Breast epithelium (tissue), 3 donors: Measurements from ENCODE around the gene ATPAF2.

Source experiments
- POLR2AphosphoS5 ChIP-seq, 3 donors: sonication (generic); formaldehyde crosslinking; IDR thresholded peaks; one replicate each; pipeline ENCODE4 v1.6.1; 2017; ENCODE audit warnings: antibody characterized with exemption in 3 of 3
- TF ChIP-seq, protein P1 (sequence below), 3 donors: fragments of 450-650 bp; IDR thresholded peaks; one replicate each; pipeline ENCODE4 v1.5.1; 2016 to 2017; ENCODE audit warnings: antibody characterized with exemption in 3 of 3, mild to moderate bottlenecking in 3 of 3, moderate library complexity in 3 of 3

DNA sequence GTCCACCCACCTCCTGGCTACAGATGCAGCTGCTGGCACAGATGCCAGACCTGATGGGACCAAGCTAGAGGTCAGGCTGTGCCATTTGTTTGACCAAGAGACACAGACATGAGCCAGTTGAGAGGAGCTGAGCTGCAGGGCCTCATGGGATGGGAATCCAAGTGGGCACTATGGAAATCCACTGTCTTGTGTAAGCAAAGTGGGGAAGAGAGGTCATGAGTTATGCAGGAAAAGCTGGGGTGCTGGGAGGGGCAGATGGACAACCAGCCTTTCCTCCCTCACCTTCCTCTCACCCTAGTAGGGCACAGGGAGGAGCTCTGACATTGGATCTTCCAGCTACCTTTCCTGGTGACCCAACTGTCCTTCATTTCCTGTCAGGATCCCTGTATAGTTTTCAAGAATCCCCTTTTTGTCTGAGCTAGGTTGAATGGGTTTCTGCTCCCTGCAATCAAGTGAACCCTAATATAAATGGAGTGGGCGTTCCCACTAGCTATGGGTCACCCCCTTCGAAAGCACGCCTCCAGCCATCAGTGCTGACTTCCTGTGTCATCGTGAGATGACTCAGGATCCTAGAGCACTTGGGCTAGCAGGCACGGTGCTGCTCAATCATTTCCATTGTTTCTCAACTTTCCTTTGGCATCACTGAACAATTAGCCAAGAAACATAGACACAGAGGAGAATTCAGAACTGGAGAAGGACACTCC is 13.6 kb downstream of the ATPAF2 start:
- TF ChIP-seq, protein P1, sequence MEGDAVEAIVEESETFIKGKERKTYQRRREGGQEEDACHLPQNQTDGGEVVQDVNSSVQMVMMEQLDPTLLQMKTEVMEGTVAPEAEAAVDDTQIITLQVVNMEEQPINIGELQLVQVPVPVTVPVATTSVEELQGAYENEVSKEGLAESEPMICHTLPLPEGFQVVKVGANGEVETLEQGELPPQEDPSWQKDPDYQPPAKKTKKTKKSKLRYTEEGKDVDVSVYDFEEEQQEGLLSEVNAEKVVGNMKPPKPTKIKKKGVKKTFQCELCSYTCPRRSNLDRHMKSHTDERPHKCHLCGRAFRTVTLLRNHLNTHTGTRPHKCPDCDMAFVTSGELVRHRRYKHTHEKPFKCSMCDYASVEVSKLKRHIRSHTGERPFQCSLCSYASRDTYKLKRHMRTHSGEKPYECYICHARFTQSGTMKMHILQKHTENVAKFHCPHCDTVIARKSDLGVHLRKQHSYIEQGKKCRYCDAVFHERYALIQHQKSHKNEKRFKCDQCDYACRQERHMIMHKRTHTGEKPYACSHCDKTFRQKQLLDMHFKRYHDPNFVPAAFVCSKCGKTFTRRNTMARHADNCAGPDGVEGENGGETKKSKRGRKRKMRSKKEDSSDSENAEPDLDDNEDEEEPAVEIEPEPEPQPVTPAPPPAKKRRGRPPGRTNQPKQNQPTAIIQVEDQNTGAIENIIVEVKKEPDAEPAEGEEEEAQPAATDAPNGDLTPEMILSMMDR (IDR thresholded peaks at IDR 0.05), result no peak
- no peak for TF ChIP-seq POLR2AphosphoS5 (IDR thresholded peaks at IDR 0.05)
